Measurements from ENCODE around the gene NALF2.

NALF2 gene

DNA sequence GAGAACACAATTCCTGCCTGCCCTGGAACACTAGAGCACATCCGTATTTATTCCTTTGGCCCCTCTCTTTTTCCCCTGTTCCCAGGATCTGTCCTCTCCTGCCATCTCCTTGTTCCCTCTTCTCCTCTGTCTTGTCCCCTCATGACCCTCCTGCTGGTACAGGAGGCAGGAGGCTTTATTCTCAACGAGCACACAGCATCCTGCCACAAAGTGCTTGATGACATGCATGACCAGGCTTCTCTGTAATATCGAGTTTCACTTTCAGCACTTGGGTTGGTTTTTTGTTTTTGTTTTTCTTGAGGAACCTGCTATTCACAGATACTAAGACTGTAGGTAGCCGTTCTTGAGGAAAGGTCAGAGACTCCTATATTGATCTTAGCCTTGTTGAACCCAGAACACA is 35.3 kb downstream of the NALF2 start:
- TF ChIP-seq, protein P1, sequence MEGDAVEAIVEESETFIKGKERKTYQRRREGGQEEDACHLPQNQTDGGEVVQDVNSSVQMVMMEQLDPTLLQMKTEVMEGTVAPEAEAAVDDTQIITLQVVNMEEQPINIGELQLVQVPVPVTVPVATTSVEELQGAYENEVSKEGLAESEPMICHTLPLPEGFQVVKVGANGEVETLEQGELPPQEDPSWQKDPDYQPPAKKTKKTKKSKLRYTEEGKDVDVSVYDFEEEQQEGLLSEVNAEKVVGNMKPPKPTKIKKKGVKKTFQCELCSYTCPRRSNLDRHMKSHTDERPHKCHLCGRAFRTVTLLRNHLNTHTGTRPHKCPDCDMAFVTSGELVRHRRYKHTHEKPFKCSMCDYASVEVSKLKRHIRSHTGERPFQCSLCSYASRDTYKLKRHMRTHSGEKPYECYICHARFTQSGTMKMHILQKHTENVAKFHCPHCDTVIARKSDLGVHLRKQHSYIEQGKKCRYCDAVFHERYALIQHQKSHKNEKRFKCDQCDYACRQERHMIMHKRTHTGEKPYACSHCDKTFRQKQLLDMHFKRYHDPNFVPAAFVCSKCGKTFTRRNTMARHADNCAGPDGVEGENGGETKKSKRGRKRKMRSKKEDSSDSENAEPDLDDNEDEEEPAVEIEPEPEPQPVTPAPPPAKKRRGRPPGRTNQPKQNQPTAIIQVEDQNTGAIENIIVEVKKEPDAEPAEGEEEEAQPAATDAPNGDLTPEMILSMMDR (IDR thresholded peaks at IDR 0.05; ENCODE audit: low read depth, low read length, missing control alignments) = no peak
- in situ Hi-C loops (cut with HindIII; ENCODE audit: low sequenced_read_pairs) = no loop called here
- DNase-seq (ENCODE audit: low read depth) = no peak
- H3K4me3 ChIP-seq (ENCODE audit: low read depth, low read length) = no peak overlapping the region

- in situ Hi-C loops (cut with HindIII; ENCODE audit: low sequenced_read_pairs) = no loop called here
- TF ChIP-seq, protein P1 (IDR thresholded peaks at IDR 0.05; ENCODE audit: low read depth, low read length, missing control alignments) = no peak
- no peak overlapping the region for H3K4me3 ChIP-seq (ENCODE audit: low read depth, low read length)
- no peak for DNase-seq (ENCODE audit: low read depth)
These were observed 37.8 kb downstream of the NALF2 start for GRCh38 chrX:69541956-69542355.

DNA sequence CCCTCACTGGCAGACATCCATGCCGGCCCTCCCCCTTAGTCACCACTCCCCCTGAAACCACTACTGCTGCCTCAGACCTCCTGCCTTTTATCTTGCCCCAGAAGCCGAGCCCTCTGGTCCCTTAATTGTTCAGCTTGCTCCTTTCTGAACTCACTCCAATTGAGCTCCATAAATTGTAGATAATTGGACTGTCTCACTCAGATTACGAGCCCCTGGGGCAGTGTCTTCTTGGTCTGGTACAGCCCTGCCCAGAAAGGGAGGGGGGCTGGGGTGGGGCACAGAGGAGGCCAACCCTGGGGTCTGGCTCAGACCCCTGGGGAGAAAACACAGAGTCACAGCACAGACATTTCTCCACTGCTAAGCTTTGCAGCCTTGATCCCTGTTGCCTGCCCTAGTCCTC is 39.4 kb downstream of the NALF2 start:
- no peak overlapping the region for H3K4me3 ChIP-seq (ENCODE audit: low read depth, low read length)
- TF ChIP-seq, protein P1 (IDR thresholded peaks at IDR 0.05; ENCODE audit: low read depth, low read length, missing control alignments) = no peak
- in situ Hi-C loops (cut with HindIII; ENCODE audit: low sequenced_read_pairs) = no loop called here
- no peak for DNase-seq (ENCODE audit: low read depth)

- no peak overlapping the region for H3K4me3 ChIP-seq (ENCODE audit: low read depth, low read length)
- no peak for DNase-seq (ENCODE audit: low read depth)
- TF ChIP-seq, protein P1 (IDR thresholded peaks at IDR 0.05; ENCODE audit: low read depth, low read length, missing control alignments) = no peak
- in situ Hi-C loops (cut with HindIII; ENCODE audit: low sequenced_read_pairs) = no loop called here
These were observed 42.3 kb downstream of the NALF2 start for GRCh38 chrX:69546417-69546816.

GRCh38 chrX:69546978-69547377 is 42.9 kb downstream of the NALF2 start:
- in situ Hi-C loops (cut with HindIII; ENCODE audit: low sequenced_read_pairs) = no loop called here
- no peak overlapping the region for H3K4me3 ChIP-seq (ENCODE audit: low read depth, low read length)
- no peak for DNase-seq (ENCODE audit: low read depth)
- TF ChIP-seq, protein P1 (IDR thresholded peaks at IDR 0.05; ENCODE audit: low read depth, low read length, missing control alignments) = no peak

GRCh38 chrX:69551421-69552009 is 47.4 kb downstream of the NALF2 start:
- in situ Hi-C loops (cut with HindIII; ENCODE audit: low sequenced_read_pairs) = no loop called here
- H3K4me3 ChIP-seq (ENCODE audit: low read depth, low read length) = no peak overlapping the region
- DNase-seq (ENCODE audit: low read depth) = no peak
- TF ChIP-seq, protein P1 (IDR thresholded peaks at IDR 0.05; ENCODE audit: low read depth, low read length, missing control alignments) = no peak
